Stomach (tissue), 4 donors: Measurements from ENCODE around the gene OAS3.

Experiments used
- POLR2A ChIP-seq, 4 donors: fragments of 450-650 bp; IDR thresholded peaks; one replicate each; pipeline ENCODE4 v1.6.1; 2016; ENCODE audit warnings: antibody characterized with exemption in 4 of 4, control low read depth in 2 of 4, mild to moderate bottlenecking in 1 of 4, moderate library complexity in 1 of 4
- POLR2AphosphoS5 ChIP-seq, 3 donors: sonication (generic); formaldehyde crosslinking; IDR thresholded peaks; one replicate each; pipeline ENCODE4 v1.6.1; 2016; ENCODE audit warnings: antibody characterized with exemption in 3 of 3
- TF ChIP-seq, protein P1 (sequence below), 7 experiments: fragments of 450-650 bp in 4 of 7; fragments of 200-600 bp in 3 of 7; sonication (generic) in 3 of 7; IDR thresholded peaks; one replicate each; pipeline ENCODE4 v1.5.1; 2016 to 2019; ENCODE audit warnings: antibody characterized with exemption in 7 of 7, control low read depth in 2 of 7, mild to moderate bottlenecking in 1 of 7

DNA sequence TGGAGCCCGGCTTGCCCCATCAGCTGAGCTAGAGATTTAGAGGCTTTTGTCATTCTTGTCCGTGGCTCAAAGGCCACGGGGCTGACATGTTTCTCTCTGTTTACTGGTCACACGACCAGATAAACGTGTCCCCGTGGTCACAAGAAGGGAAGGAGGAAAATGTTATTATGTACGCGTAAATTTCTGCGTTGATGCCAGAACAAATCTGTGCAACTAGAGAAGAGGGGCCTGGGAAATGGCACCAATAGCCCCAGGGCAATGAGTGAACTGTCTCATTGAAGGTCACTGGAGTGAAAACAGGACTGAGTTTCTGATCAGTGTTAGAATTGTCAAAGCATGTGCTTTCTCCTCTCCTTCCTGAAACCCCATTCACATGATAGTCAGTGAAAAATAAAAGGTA is 65.4 kb downstream of the OAS3 start:
- TF ChIP-seq, protein P1, sequence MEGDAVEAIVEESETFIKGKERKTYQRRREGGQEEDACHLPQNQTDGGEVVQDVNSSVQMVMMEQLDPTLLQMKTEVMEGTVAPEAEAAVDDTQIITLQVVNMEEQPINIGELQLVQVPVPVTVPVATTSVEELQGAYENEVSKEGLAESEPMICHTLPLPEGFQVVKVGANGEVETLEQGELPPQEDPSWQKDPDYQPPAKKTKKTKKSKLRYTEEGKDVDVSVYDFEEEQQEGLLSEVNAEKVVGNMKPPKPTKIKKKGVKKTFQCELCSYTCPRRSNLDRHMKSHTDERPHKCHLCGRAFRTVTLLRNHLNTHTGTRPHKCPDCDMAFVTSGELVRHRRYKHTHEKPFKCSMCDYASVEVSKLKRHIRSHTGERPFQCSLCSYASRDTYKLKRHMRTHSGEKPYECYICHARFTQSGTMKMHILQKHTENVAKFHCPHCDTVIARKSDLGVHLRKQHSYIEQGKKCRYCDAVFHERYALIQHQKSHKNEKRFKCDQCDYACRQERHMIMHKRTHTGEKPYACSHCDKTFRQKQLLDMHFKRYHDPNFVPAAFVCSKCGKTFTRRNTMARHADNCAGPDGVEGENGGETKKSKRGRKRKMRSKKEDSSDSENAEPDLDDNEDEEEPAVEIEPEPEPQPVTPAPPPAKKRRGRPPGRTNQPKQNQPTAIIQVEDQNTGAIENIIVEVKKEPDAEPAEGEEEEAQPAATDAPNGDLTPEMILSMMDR (IDR thresholded peaks at IDR 0.05) = no peak
- TF ChIP-seq POLR2A (IDR thresholded peaks at IDR 0.05) = no peak
- no peak for TF ChIP-seq POLR2AphosphoS5 (IDR thresholded peaks at IDR 0.05)
